ENCODE results near the gene CCDC13. TPM values are rescaled to one million over a fixed set of nuclear protein-coding genes. Genes with fewer than 3 reads are reported as not detected.

CCDC13 gene
- total RNA-seq, 3 donors from 2014 or later: 2.3 to 2.9 (median 2.9) TPM

- Histone ChIP-seq H3K4me1 (no peaks in the 10 kb centered on the region), H3K36me3 (no peaks in the 10 kb centered on the region), H3K27me3 (no peaks in the 10 kb centered on the region), H3K4me3 (no peak overlapping the region), H3K27ac (peak overlapping the region; percentile 71 to 86), H3K9me3 (no peaks in the 10 kb centered on the region)
- no peak for DNase-seq (ENCODE audit: low spot score in 2 of 2)
- TF ChIP-seq POLR2A (IDR thresholded peaks at IDR 0.05): peak; percentile 6
- no peak for TF ChIP-seq POLR2AphosphoS5 (IDR thresholded peaks at IDR 0.05)
- intact Hi-C loops (cut with DNase I; ENCODE audit: low total_unique reads): no loop called here
Observed at GRCh38 chr3:42746455-42747450, 26.3 kb downstream of the CCDC13 start.

GRCh38 chr3:42745776-42746454 is 27.1 kb downstream of the CCDC13 start:
- H3K4me1 ChIP-seq: no peaks in the 10 kb centered on the region
- intact Hi-C loops (cut with DNase I; ENCODE audit: low total_unique reads): no loop called here
- no peaks in the 10 kb centered on the region for H3K36me3 ChIP-seq
- H3K4me3 ChIP-seq: no peak overlapping the region
- H3K27ac ChIP-seq: peak overlapping the region; percentile 71 to 73
- peak in 1 of 2 donors; percentile 11 for DNase-seq (ENCODE audit: low spot score in 2 of 2)
- TF ChIP-seq POLR2AphosphoS5 (IDR thresholded peaks at IDR 0.05) (no peak), POLR2A (IDR thresholded peaks at IDR 0.05) (no peak), CTCF (IDR thresholded peaks at IDR 0.05) (no peak)
- H3K27me3 ChIP-seq: no peaks in the 10 kb centered on the region
- H3K9me3 ChIP-seq: no peaks in the 10 kb centered on the region

- no peak overlapping the region for H3K4me3 ChIP-seq
- intact Hi-C loops (cut with DNase I; ENCODE audit: low total_unique reads): no loop called here
- H3K27ac ChIP-seq: peak overlapping the region in 1 of 2 donors; percentile 71
- TF ChIP-seq POLR2AphosphoS5 (IDR thresholded peaks at IDR 0.05) (no peak), POLR2A (IDR thresholded peaks at IDR 0.05) (no peak), CTCF (IDR thresholded peaks at IDR 0.05) (no peak)
- no peak for DNase-seq (ENCODE audit: low spot score in 2 of 2)
- no peaks in the 10 kb centered on the region for H3K36me3 ChIP-seq
- H3K9me3 ChIP-seq: no peaks in the 10 kb centered on the region
- no peaks in the 10 kb centered on the region for H3K4me1 ChIP-seq
- H3K27me3 ChIP-seq: no peaks in the 10 kb centered on the region
Observed at GRCh38 chr3:42745291-42745745, 27.7 kb downstream of the CCDC13 start.

- Histone ChIP-seq H3K4me3 (no peak overlapping the region), H3K27ac (peak overlapping the region; percentile 29 to 36), H3K36me3 (no peaks in the 10 kb centered on the region), H3K4me1 (no peaks in the 10 kb centered on the region), H3K9me3 (no peaks in the 10 kb centered on the region), H3K27me3 (no peaks in the 10 kb centered on the region)
- intact Hi-C loops (cut with DNase I; ENCODE audit: low total_unique reads): no loop called here
- TF ChIP-seq CTCF (IDR thresholded peaks at IDR 0.05) (no peak), POLR2AphosphoS5 (IDR thresholded peaks at IDR 0.05) (no peak), POLR2A (IDR thresholded peaks at IDR 0.05) (no peak)
- peak in 1 of 2 donors; percentile 12 for DNase-seq (ENCODE audit: low spot score in 2 of 2)
Observed at GRCh38 chr3:42743204-42743995, 29.7 kb downstream of the CCDC13 start.

- Histone ChIP-seq H3K4me1 (no peaks in the 10 kb centered on the region), H3K9me3 (no peaks in the 10 kb centered on the region), H3K27me3 (no peaks in the 10 kb centered on the region), H3K27ac (no peak overlapping the region), H3K4me3 (no peak overlapping the region), H3K36me3 (no peaks in the 10 kb centered on the region)
- TF ChIP-seq CTCF (IDR thresholded peaks at IDR 0.05) (no peak), POLR2A (IDR thresholded peaks at IDR 0.05) (no peak), POLR2AphosphoS5 (IDR thresholded peaks at IDR 0.05) (no peak)
- intact Hi-C loops (cut with DNase I; ENCODE audit: low total_unique reads): no loop called here
- DNase-seq (ENCODE audit: low spot score in 2 of 2): peak in 1 of 2 donors; percentile 11
Observed at GRCh38 chr3:42742688-42743087, 30.4 kb downstream of the CCDC13 start.
